GM12878 (cell line): ENCODE results near the gene SMARCE1. TPM values are rescaled to one million over a fixed set of nuclear protein-coding genes. Genes with fewer than 3 reads are reported as not detected.

Experiments used
- ATF7 ChIP-seq: fragments of 450-650 bp; IDR thresholded peaks from 2 replicates; pipeline ENCODE4 v1.6.1; 2016; ENCODE audit warnings: low read depth, mild to moderate bottlenecking
- CBX3 ChIP-seq: fragments of 200-600 bp; sonication (generic); IDR thresholded peaks from 2 replicates; pipeline ENCODE4 v1.6.1; 2016; ENCODE audit warnings: low read depth, borderline replicate concordance
- DPF2 ChIP-seq: fragments of 450-650 bp; IDR thresholded peaks from 2 replicates; pipeline ENCODE4 v1.6.1; 2017; ENCODE audit warnings: mild to moderate bottlenecking
- E2F4 ChIP-seq: IDR thresholded peaks from 2 replicates; pipeline ENCODE4 v1.6.1; 2012; ENCODE audit warnings: low read depth, low read length, improper control_type of control experiment
- ELK1 ChIP-seq: IDR thresholded peaks from 2 replicates; pipeline ENCODE4 v1.6.1; 2012; ENCODE audit warnings: low read depth, low read length, improper control_type of control experiment
- FOXK2 ChIP-seq: fragments of 450-650 bp; IDR thresholded peaks from 2 replicates; pipeline ENCODE4 v1.6.1; 2017; ENCODE audit warnings: mild to moderate bottlenecking, moderate library complexity
- GATAD2B ChIP-seq: fragments of 450-650 bp; conservative IDR thresholded peaks from 2 replicates; pipeline ENCODE4 v1.6.1; 2017; ENCODE audit warnings: low read depth, mild to moderate bottlenecking, moderate library complexity
- IKZF1 ChIP-seq: fragments of 450-650 bp; conservative IDR thresholded peaks from 2 replicates; pipeline ENCODE4 v1.6.1; 2017; ENCODE audit warnings: antibody characterized with exemption, mild to moderate bottlenecking
- IRF5 ChIP-seq: fragments of 450-650 bp; IDR thresholded peaks from 2 replicates; pipeline ENCODE4 v1.6.1; 2017; ENCODE audit warnings: borderline replicate concordance
- MEF2B ChIP-seq: fragments of 450-650 bp; IDR thresholded peaks from 2 replicates; pipeline ENCODE4 v1.6.1; 2018; ENCODE audit warnings: mild to moderate bottlenecking, moderate library complexity; ENCODE audit not compliant: partially characterized antibody, poor library complexity, severe bottlenecking
- MLLT1 ChIP-seq: fragments of 450-650 bp; IDR thresholded peaks from 2 replicates; pipeline ENCODE4 v1.6.1; 2016; ENCODE audit warnings: mild to moderate bottlenecking
- MTA3 ChIP-seq: IDR thresholded peaks from 2 replicates; pipeline ENCODE4 v1.6.1; 2012; ENCODE audit warnings: low read length, inconsistent platforms, borderline replicate concordance
- MYC ChIP-seq: IDR thresholded peaks from 2 replicates; pipeline ENCODE4 v1.6.1; 2011; ENCODE audit warnings: mild to moderate bottlenecking, low read length, moderate library complexity, inconsistent platforms; ENCODE audit not compliant: insufficient read depth, insufficient replicate concordance, insufficient read length, severe bottlenecking
- NR2F1 ChIP-seq: fragments of 450-650 bp; conservative IDR thresholded peaks from 2 replicates; pipeline ENCODE4 v1.6.1; 2017; ENCODE audit warnings: mild to moderate bottlenecking
- NRF1 ChIP-seq: conservative IDR thresholded peaks from 2 replicates; pipeline ENCODE4 v1.6.1; 2011; ENCODE audit warnings: mild to moderate bottlenecking, low read depth, low read length, improper control_type of control experiment
- PAX5 ChIP-seq: IDR thresholded peaks from 2 replicates; pipeline ENCODE4 v1.6.1; 2011; ENCODE audit warnings: low read depth, low read length, borderline replicate concordance
- POU2F2 ChIP-seq: IDR thresholded peaks from 3 replicates; pipeline ENCODE4 v1.6.1; 2011; ENCODE audit warnings: low read depth, mild to moderate bottlenecking, low read length, borderline replicate concordance
- RBBP5 ChIP-seq: fragments of 200-600 bp; sonication (generic); conservative IDR thresholded peaks from 2 replicates; pipeline ENCODE4 v1.6.1; 2016
- SKIL ChIP-seq: fragments of 450-650 bp; IDR thresholded peaks from 2 replicates; pipeline ENCODE4 v1.6.1; 2017; ENCODE audit warnings: mild to moderate bottlenecking, low read depth, inconsistent platforms; ENCODE audit not compliant: poor library complexity, severe bottlenecking
- STAT3 ChIP-seq: IDR thresholded peaks from 2 replicates; pipeline ENCODE4 v1.6.1; 2011; ENCODE audit warnings: low read depth, low read length, improper control_type of control experiment
- WRNIP1 ChIP-seq: IDR thresholded peaks from 2 replicates; pipeline ENCODE4 v1.6.1; 2011; ENCODE audit warnings: low read depth, low read length, improper control_type of control experiment, borderline replicate concordance
- YBX1 ChIP-seq: fragments of 450-650 bp; IDR thresholded peaks from 2 replicates; pipeline ENCODE4 v1.6.1; 2016; ENCODE audit warnings: antibody characterized with exemption
- ZNF274 ChIP-seq: IDR thresholded peaks from one replicate; pipeline ENCODE4 v1.8.0; 2011; ENCODE audit not compliant: insufficient read length, insufficient read depth
- ZNF384 ChIP-seq: IDR thresholded peaks from 2 replicates; pipeline ENCODE4 v1.6.1; 2012; ENCODE audit warnings: low read depth, mild to moderate bottlenecking, low read length, improper control_type of control experiment, borderline replicate concordance
- polyA plus RNA-seq, 11 experiments: library from polyadenylated mRNA; depleted of rRNA in 4 of 11; unstranded in 6 of 11; stranded (reverse) in 5 of 11; fragments of >200 nt; fragmentation: Nextera tagmentation in 4 of 11; fragmentation: Illumina TruSeq in 1 of 11; extraction: Ambion mirVana in 4 of 11; extraction: Trizol in 1 of 11; gene quantifications; 1 replicate in 1 of 11; 2 replicates in 10 of 11; pipeline versions ENCODE4 v1.2.1 to v1.2.3, GENCODE V29; 2011 to 2016; ENCODE audit warnings: inconsistent platforms in 2 of 11, missing spikeins in 2 of 11, low read depth in 1 of 11
- total RNA-seq, 4 experiments: library from RNA; depleted of rRNA in 3 of 4; stranded (reverse); fragments of >200 nt in 3 of 4; fragmentation: Illumina TruSeq in 1 of 4; extraction: Trizol in 1 of 4; gene quantifications; 2 replicates each; pipeline versions ENCODE4 v1.2.1 to v1.2.3, GENCODE V29; 2013 to 2021

SMARCE1 gene
- total and polyA plus RNA-seq, 10 of the 15 experiments (the other 5 are each of a cell fraction or from before 2014, with no cell fraction given), result 87.9 to 191 (median 132) TPM

- peak; percentile 58 for TF ChIP-seq GATAD2B
- TF ChIP-seq IKZF1, result peak; percentile 78
- TF ChIP-seq CBX3, result no peak
- TF ChIP-seq MYC, result peak; percentile 24
- no peak for TF ChIP-seq PAX5
- peak; percentile 85 for TF ChIP-seq SKIL
- TF ChIP-seq ELK1, result no peak
- TF ChIP-seq E2F4, result no peak
- TF ChIP-seq MLLT1, result peak; percentile 65
- no peak for TF ChIP-seq MTA3
- TF ChIP-seq IRF5, result no peak
- peak; percentile 7; the same call in 1 of the 2 replicates for TF ChIP-seq DPF2
- no peak for TF ChIP-seq WRNIP1
- TF ChIP-seq NR2F1, result no peak
- 0 out of 3 replicates have a peak, but pooled peaks have one; percentile 13 for TF ChIP-seq POU2F2
- 0 out of 2 replicates have a peak, but pooled peaks have one; percentile 18 for TF ChIP-seq ZNF384
- TF ChIP-seq ZNF274, result no peak
- TF ChIP-seq MEF2B, result peak; percentile 18
- TF ChIP-seq FOXK2, result no peak
- TF ChIP-seq STAT3, result no peak
- TF ChIP-seq RBBP5, result 0 out of 2 replicates have a peak, but pooled peaks have one; percentile 68
- TF ChIP-seq NRF1, result no peak
- TF ChIP-seq ATF7, result no peak; the same call in 1 of the 2 replicates
- TF ChIP-seq YBX1, result no peak
Observed at GRCh38 chr17:40647624-40648383, at the start of gene SMARCE1 (continued).
